Peyer's patch (tissue), 4 donors: ENCODE results near the gene ZC3H11A.

Source experiments
- POLR2A ChIP-seq, 2 donors: fragments of 450-650 bp; IDR thresholded peaks; one replicate each; pipeline ENCODE4 v1.5.1; 2017; ENCODE audit warnings: antibody characterized with exemption in 2 of 2, mild to moderate bottlenecking in 2 of 2, moderate library complexity in 2 of 2
- TF ChIP-seq, protein P1 (sequence below), 6 experiments: fragments of 450-650 bp in 4 of 6; fragments of 200-600 bp in 2 of 6; sonication (generic) in 1 of 6; IDR thresholded peaks; one replicate each; pipeline ENCODE4 v1.5.1; 2017 to 2019; ENCODE audit warnings: antibody characterized with exemption in 6 of 6, mild to moderate bottlenecking in 3 of 6, moderate library complexity in 1 of 6

DNA sequence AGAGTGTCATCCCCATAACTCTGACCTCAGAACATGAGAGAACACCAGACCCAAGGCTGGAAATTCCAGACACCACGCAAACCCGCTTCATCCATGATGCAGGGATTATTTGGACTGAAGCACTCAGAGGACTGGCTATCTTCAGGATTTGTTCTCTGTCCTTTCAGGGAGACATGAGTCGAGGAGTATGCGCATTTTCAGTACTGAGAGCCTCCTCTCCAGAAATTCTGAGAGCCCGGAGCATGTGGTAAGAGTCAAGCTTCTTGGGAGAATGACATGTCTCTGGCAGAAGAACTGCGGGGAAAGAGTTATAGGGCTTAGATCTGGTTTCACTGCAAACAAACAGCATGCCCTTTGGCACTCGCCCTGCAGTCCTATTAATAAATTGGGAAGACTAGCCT, 23.5 kb upstream of the ZC3H11A start:
- TF ChIP-seq, protein P1, sequence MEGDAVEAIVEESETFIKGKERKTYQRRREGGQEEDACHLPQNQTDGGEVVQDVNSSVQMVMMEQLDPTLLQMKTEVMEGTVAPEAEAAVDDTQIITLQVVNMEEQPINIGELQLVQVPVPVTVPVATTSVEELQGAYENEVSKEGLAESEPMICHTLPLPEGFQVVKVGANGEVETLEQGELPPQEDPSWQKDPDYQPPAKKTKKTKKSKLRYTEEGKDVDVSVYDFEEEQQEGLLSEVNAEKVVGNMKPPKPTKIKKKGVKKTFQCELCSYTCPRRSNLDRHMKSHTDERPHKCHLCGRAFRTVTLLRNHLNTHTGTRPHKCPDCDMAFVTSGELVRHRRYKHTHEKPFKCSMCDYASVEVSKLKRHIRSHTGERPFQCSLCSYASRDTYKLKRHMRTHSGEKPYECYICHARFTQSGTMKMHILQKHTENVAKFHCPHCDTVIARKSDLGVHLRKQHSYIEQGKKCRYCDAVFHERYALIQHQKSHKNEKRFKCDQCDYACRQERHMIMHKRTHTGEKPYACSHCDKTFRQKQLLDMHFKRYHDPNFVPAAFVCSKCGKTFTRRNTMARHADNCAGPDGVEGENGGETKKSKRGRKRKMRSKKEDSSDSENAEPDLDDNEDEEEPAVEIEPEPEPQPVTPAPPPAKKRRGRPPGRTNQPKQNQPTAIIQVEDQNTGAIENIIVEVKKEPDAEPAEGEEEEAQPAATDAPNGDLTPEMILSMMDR (IDR thresholded peaks at IDR 0.05), result no peak
- no peak for TF ChIP-seq POLR2A (IDR thresholded peaks at IDR 0.05)
